CD4-positive, alpha-beta T cell treated with Interleukin-4 for 4 hours (primary cell): ENCODE data around the gene ADAMTS15.

ENCODE experiments used
- DNase-seq: peaks from one replicate; pipeline ENCODE4 v3.0.0-alpha.2; 2020

Gene ADAMTS15

DNA sequence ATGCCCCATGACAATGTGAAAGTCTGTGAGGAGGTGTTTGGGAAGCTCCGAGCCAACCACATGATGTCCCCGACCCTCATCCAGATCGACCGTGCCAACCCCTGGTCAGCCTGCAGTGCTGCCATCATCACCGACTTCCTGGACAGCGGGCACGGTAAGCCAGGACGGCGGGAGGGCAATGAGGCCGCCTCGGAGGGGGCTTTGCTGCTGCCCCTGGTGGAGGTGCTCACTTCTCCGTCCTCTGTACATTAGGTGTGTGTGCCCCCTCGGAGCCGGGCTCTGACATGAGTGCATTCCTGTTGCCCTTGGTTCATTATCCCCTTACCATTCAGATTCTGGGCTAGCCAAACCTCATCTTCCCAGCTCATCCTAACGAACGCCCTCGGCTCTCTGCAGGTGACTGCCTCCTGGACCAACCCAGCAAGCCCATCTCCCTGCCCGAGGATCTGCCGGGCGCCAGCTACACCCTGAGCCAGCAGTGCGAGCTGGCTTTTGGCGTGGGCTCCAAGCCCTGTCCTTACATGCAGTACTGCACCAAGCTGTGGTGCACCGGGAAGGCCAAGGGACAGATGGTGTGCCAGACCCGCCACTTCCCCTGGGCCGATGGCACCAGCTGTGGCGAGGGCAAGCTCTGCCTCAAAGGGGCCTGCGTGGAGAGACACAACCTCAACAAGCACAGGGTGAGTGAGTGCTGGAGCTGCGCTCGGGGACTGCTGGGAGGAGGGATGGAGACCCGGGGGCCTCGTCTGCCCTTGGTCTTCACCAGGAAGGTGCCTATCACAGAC lies 13.8 kb downstream of the ADAMTS15 start:
- DNase-seq: no peak

DNA sequence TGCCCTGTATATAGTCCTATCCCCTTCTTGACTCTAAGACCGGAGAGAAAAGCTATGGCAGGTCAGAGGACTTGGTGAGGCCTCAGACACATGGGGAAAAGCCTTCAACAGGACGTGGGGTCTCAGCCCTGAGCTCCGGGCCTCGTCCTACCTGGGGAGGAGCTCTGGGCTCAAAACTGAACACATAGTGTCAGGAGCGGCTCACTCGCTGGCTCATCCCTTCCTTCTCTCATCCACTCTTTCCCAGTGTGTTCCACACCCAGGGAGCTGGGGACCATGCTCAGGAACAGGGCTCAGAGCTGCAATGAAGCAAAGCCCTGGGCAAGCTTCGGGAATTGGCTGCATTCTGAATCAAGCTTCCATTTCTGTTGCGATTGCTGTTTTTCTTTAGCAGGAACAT lies 14.5 kb downstream of the ADAMTS15 start:
- no peak for DNase-seq

DNA sequence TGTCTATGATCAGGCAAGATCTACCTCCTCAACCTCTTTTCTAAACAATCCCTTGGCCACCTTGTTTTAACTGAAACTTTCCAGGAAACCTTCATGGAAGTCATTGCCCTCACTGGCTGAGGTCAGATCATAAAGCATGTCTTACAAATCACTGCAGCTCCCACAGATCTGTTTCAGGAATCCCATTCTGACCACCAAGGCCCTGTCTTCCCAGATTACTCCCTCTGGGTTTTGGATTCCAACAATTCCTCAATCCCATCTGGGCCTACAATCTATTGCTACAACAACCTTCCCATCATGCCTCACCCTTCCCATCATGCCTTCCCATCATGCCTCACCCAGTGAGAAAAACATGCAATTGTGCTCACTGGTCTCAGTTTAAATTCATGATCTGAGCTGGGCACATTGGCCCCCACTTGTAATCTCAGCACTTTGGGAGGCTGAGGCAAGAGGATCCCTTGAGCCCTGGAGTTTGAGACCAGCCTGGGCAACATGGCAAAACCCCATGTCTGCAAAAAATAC lies 15.9 kb downstream of the ADAMTS15 start:
- no peak for DNase-seq

DNA sequence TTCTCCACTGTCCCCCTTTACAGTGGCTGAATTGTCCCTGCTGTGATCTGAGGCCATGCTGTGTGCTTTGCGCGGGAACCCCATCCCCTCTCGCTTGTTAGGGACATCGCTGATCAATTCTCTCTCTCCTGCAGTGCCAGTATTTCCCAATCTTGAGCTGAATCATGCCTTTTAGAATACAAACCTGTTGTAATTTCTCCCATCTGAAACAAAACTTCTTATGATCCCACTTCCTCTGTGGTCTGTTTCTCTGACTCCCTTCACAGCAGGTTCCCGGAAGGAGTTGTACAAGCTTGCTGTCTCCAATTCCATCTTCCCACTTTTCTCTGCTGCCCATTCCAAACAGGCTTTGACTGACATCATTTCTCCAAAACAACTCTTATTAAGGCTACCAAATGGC lies 16.8 kb downstream of the ADAMTS15 start:
- DNase-seq: no peak

DNA sequence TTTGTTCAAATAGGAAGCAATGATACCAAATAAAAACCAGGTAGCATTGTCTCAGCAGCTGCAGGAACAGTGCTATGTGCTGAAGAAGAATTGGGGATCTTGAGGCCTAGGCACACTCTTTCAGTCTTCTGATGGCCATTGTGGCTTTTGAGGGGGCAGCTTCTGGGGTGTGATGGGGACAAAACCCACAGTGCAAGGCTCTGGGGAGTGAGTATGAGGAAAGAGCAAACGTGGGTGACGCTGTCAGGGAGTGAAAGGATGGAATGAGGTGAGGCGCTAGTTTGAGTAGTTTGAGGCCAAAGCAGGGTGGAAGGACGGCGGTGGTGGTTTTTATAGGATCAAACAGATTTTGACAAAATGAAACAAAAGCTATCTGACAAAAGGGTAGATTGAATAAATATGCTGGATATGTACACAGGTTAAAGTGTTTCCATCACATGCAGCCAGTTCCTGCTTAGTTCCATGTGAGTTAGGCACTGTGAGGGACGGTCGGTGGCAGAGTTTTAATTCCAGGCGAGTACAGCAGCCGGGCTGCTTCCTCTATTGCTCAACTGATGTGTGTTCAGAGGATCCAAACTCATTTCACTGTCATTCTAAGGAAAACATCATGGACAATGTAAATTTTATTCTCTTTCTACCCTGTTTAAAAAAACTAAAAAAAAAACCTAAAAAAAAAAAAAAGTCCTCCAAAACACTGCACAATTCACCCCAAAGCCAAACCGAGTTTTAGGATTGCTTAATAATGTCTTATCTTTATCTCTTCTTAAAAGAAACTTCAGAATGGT lies 18.9 kb downstream of the ADAMTS15 start:
- no peak for DNase-seq

DNA sequence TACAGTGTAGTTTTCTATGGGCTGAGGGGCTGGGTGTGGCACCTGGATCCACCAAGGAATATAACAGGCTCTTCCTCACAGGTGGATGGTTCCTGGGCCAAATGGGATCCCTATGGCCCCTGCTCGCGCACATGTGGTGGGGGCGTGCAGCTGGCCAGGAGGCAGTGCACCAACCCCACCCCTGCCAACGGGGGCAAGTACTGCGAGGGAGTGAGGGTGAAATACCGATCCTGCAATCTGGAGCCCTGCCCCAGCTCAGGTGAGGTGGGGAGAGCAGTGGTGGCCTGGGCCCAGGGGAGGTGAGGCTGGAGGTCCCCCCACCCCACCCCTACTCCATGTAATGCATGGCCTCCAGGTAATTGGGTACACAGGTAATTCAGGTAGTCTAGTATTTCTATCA lies 20.7 kb downstream of the ADAMTS15 start:
- no peak for DNase-seq

DNA sequence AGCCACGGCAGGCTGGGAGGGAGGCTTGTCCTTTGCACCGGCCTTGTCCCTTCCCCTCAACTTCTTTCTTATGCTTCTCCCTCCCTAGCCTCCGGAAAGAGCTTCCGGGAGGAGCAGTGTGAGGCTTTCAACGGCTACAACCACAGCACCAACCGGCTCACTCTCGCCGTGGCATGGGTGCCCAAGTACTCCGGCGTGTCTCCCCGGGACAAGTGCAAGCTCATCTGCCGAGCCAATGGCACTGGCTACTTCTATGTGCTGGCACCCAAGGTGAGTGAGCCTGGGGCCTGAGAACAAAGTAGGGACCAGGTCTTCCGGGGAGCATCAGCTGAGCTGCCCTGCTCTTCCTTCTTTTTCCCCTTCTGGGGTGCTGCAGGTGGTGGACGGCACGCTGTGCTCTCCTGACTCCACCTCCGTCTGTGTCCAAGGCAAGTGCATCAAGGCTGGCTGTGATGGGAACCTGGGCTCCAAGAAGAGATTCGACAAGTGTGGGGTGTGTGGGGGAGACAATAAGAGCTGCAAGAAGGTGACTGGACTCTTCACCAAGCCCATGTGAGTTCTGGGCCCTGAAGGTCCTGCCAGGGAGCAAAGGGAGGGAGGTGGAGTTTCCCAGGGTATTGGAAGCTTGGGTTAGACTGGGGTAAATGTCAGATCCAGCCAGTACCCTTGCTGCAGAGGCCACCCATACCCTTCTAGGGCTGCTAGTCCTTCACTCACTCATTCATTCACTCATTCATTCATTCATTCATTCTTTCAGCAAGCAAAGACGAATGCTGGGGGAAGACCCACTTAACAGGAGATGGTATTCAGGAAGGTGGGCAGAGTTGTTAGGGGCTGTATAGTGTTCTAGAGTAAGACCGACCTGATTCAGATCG lies 22.6 kb downstream of the ADAMTS15 start:
- no peak for DNase-seq

DNA sequence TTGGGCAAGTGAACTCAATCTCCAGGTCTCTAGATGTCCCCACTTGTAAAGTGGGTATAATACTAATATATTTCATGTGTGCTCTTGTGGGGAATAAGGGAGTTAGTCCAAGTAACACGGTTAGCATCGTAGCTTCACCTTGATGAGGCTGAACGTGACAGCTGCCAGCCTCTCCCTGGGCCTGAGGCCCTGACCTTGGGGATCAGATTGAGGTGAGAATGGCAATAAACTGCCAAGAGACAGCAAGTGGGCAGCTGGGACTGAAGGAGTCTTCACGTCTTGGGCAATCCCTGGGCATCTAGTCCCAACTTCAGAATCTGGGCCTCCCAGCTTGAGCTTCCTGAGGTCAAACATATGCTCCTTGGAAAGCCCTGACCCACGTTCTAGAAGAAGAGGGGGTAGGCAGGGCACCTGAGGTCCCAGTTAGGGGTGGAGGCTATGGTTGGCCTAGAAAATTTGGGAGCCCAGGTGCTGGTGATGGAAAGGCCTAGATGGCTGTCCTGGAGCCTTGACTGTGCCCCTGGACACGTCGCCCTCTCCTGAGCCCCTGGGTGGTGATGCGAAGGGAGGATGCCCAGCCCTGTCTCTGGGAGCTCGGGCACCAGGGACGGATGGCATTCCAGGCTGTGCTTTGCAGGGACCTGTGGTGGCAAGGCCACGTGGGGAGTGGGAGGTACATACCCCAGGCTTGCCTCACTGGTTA lies 23.4 kb downstream of the ADAMTS15 start:
- no peak for DNase-seq

DNA sequence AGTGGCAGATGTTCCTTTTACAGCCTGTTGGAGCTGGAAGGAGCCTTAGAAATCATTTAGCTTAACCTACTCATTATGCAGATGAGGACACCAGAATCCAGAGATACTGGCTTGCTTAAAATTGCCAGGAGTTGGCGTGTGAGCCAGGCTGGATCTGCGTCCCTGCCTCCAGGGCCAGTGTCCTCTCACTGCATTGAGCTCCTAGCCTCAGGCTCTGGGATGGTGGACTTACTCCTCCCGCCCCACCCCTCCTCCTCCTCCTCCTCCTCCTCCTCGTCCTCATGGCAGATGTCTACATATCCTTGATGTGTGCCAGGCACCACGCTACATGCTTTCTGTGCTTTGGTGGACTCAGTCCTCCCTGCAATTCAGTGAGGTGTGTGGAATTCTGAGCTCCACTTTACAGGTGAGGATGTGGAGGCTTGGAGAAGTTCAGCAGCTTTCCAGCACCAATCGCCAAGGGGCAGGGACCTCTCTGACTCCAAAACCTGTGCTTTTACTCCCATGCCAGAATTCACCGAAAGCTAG lies 24.1 kb downstream of the ADAMTS15 start:
- no peak for DNase-seq

DNA sequence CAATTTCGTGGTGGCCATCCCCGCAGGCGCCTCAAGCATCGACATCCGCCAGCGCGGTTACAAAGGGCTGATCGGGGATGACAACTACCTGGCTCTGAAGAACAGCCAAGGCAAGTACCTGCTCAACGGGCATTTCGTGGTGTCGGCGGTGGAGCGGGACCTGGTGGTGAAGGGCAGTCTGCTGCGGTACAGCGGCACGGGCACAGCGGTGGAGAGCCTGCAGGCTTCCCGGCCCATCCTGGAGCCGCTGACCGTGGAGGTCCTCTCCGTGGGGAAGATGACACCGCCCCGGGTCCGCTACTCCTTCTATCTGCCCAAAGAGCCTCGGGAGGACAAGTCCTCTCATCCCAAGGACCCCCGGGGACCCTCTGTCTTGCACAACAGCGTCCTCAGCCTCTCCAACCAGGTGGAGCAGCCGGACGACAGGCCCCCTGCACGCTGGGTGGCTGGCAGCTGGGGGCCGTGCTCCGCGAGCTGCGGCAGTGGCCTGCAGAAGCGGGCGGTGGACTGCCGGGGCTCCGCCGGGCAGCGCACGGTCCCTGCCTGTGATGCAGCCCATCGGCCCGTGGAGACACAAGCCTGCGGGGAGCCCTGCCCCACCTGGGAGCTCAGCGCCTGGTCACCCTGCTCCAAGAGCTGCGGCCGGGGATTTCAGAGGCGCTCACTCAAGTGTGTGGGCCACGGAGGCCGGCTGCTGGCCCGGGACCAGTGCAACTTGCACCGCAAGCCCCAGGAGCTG lies 24.8 kb downstream of the ADAMTS15 start:
- no peak for DNase-seq

DNA sequence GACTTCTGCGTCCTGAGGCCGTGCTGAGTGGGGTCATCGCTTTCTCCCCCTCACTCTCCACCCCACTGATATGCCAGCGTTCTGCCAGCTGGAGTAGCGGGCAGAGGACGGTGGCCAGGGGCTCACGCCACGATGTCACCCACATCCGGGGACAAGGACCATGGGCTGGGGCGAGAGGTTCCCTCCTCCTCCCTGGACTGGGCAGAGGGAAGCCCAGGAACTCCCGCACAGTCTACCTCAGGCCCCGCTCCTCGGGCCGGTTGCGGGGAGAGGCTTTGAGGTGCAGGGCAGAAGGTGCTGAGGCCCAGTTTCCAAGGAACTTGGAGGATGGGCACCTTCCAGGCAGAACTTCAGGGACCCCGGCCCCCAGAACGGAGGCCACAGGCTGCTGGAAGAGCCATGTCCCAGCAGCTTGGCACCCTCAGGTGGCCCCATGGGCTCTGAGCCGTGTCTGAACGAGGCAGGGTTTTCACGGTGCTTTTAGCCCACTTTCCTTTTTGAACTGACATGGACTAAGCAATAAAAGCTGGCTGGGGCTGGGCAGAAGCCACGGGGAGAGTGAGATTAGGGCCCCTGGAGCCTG lies 25.4 kb downstream of the ADAMTS15 start:
- DNase-seq: no peak

DNA sequence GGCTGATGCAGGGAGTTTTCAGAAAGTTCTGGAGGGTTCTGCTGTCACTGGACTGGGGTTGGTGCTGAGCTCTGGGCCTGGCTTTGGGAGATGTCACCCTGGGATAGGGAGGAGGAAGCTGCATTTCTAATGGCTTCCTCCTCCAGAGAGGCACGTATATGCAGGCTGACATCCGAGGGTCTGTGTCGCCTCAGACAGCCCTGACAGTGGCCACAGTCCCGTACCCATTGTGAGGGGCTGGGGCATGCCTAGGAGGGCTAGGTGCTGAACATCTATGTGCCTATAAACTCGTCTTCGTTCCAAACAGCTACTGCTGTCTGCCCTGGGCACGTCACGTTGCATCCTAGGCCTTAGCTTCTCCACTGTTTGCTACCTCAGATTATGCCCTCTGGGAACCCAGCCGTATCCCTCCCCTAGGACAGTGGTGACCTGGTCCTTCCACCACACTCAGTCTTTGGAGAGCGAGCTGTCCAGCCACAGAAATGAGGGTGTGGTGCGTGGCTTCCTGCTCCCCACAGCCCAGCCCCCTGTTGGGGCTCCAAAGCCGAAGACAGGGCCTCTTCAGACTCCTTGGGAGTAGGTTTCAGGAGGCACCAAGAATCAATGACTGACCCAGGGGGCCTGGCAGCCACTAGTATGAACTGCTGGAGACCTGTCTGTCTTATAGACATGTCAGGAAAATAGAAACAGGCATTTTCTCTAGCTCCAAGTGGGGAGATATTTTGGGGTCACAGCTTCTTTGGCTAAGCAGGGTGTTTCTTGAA lies 26.4 kb downstream of the ADAMTS15 start:
- DNase-seq: no peak

DNA sequence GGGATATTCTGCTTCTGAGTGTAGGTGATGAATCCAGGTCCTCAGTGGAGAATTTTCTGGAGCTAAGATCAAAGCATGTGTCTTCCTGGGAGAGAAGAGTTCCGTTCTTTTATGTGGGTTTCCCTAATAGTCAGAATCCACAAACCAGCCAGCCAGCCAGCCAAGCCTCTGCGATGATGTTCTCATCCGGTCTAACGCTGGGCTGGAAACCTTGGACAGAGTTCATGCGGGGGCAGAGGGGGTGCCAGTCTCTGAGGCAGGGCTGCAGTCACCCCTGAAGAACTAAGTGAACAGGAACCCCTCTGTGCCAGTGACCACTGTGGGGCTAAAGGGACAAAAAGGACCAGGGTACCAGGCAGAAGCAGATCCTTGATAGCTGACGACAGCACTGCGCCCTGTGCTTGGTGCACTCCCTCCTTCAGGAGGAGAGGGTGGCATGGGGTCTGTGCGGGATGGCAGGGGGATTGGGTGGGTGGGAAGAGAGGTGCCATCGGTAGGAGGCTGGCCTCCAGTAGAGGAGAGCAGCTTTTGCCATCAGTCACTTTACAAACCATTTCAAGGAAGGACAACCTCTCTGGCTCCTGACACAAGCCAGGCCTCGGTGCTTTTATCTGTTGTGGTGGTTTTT lies 27.1 kb downstream of the ADAMTS15 start:
- DNase-seq: no peak

DNA sequence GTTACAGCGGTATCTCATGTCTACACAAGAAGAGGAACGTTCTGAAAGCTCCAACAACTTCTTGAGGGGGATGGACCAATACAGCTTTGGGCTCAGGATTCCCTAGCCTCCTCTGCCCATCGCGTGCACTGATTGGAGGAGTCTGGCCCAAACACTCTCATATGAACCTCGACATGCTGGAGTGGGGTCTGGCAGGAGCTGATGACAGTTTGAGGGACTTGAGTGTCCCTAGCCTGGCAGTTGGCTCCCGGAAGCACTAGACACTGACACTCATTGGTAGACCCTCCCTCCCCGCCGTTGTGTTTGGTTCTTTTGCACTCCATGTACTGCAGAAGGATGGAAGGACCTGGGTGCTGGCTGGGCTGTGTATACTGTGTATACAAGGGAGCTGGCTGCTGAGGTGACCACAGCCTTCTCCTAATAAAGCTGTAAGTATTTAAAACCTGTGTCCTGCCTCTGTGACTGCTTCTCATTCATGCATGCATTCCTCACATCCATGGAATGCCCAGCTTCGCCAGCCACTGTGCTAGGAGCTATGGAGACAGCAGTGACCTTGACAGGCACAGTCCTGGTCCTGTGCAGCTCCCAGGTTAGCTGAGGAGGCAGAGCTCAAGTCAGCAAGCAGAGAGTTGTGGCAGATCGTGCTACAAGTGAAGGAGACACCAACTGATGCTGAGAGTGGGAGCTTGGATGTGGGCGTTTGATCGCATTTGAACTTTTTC lies 27.9 kb downstream of the ADAMTS15 start:
- DNase-seq: no peak

DNA sequence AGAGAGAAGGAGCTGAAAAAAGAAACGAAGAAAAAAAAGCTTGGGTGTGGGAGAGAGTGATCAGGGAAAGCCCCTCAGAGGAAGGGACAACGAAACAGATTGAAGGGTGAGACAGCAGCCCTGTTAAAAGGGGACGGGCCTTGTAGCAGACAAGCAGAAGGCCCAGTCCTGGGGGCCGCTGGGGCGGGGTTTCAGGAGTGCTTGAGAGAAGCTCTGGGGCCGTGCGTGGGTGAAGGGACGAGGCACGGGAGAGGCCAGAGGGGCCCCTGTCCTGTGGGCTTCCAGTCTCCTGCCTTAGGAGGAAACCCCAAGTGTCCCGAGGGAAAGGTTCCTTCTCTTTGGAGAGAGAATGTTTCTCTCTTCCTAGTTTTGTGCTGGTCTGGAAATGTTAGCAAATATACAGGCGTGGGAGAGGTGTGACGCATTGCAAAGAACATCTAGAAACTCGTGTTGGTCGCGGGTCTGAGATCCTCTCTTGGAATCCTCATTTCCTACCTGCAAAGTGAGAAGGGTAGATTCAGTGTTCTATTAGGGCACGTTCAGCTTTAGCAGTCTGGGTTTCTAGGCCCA lies 28.6 kb downstream of the ADAMTS15 start:
- no peak for DNase-seq

DNA sequence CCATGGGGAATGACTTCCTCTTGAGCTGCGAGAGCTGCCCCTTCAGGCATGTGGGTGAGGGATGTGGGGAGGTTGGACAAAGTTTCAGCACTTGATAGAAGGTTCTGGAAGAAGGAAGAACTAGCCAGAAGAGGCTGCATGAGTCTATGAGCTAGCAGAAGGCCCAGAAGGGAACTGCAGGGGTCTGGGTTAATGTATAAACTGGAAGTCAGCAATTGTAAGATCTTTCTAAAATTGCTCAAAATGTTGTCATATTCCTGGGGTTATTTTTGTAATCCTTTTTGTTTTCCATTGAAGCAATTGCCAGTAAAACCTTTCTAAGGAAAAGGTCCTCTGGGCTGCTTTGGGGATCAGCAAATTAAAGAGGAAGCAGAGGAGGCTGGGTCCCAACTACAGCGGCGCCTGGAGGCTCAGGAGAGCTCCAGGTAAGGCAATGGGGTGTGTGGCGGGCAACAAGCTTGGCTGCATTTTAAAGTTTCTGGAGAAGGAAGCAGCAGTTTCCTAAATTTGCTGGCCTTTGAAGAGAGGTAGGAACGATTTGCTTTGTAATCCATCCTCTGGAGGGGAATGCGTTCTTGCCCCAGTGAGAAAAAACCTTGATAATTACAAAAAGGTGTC lies 29.2 kb downstream of the ADAMTS15 start:
- DNase-seq: no peak

DNA sequence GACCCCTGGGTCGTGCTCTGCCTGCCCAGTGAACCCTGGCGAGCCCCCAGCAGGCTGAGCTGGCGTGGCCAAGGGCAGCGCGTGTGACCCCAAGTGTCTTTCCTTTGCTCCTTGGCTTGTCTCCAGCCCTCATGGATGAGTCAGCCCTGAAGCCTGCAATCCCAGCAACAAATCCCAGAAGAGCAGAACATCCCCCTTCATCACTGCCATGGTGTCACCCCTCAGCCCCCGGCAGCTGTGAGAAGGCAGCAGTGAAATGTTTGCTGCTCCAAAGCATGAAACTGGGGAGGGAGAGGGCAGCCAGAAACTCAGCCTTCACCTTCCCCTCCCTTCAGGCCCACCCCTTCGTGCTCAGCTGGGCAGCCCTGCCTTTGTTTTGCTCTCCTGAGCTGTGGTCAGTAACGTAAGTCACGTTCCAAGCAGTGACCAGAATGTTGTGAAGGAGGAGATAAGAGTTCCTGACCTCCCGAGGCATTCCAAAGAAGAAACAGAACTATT lies 29.8 kb downstream of the ADAMTS15 start:
- DNase-seq: no peak

DNA sequence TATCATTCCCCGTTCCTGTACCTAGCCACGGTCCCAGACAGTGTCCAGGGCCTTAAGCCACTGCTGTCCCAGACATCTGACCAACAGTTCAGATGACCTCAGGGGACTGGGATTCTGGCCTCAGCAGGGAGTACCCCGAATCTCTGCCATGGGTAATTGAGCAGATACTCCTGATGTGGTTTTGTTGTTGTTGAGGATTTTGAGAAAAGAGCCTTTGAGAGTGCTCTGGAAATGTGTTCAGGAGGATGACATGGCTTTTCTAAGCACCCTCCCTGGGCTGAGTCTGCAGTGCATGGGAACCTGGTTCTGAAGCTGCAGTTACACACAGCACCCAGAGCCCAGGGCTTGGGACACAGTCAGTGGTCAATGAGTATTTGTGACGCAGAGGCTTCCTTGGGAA lies 30.4 kb downstream of the ADAMTS15 start:
- DNase-seq: no peak
